Cardiac muscle cell (in vitro differentiated cells and primary cell): ENCODE results near the gene LCN10. TPM values are rescaled to one million over a fixed set of nuclear protein-coding genes. Genes with fewer than 3 reads are reported as not detected.

Experiments
- DNase-seq, 2 donors: peaks; one replicate each; pipeline versions ENCODE4 v3.0.0 to v3.0.0-alpha.2; 2010 to 2017; ENCODE audit warnings: low read depth in 1 of 2, low spot score in 1 of 2
- H3K27ac ChIP-seq: fragments of 200-600 bp; sonication (generic); 2 replicates; pipeline ENCODE4 v1.5.1; 2016
- H3K27me3 ChIP-seq: fragments of 200-600 bp; sonication (generic); 2 replicates; pipeline ENCODE4 v1.6.0; 2016; ENCODE audit warnings: control low read depth
- H3K36me3 ChIP-seq: fragments of 200-600 bp; sonication (generic); 2 replicates; pipeline ENCODE4 v1.5.1; 2016; ENCODE audit warnings: control low read depth
- H3K4me1 ChIP-seq: fragments of 200-600 bp; sonication (generic); 2 replicates; pipeline ENCODE4 v1.8.1; 2017; ENCODE audit warnings: low read depth, mild to moderate bottlenecking, mixed run types
- H3K4me3 ChIP-seq: fragments of 200-600 bp; sonication (generic); 2 replicates; pipeline ENCODE4 v1.5.1; 2016; ENCODE audit warnings: mild to moderate bottlenecking
- H3K9me3 ChIP-seq: fragments of 200-600 bp; sonication (generic); 2 replicates; pipeline ENCODE4 v1.5.1; 2017; ENCODE audit warnings: low read depth, mild to moderate bottlenecking, control low read depth
- CTCF ChIP-seq: IDR thresholded peaks from 2 replicates; pipeline ENCODE4 v1.5.1; 2012; ENCODE audit warnings: low read depth, mild to moderate bottlenecking, low read length
- polyA plus RNA-seq: library from polyadenylated mRNA; unstranded; fragments of >200 nt; fragmentation: Nextera tagmentation; extraction: Ambion mirVana; gene quantifications from 2 replicates; pipeline ENCODE4 v1.2.1, GENCODE V29; 2016
- total RNA-seq: library from RNA; depleted of rRNA; stranded (reverse); fragments of >200 nt; gene quantifications from 2 replicates; pipeline ENCODE4 v1.2.3, GENCODE V29; 2016

LCN10 gene
- total and polyA plus RNA-seq, 2 experiments from 2014 or later: 0.63 to 0.71 TPM

DNA sequence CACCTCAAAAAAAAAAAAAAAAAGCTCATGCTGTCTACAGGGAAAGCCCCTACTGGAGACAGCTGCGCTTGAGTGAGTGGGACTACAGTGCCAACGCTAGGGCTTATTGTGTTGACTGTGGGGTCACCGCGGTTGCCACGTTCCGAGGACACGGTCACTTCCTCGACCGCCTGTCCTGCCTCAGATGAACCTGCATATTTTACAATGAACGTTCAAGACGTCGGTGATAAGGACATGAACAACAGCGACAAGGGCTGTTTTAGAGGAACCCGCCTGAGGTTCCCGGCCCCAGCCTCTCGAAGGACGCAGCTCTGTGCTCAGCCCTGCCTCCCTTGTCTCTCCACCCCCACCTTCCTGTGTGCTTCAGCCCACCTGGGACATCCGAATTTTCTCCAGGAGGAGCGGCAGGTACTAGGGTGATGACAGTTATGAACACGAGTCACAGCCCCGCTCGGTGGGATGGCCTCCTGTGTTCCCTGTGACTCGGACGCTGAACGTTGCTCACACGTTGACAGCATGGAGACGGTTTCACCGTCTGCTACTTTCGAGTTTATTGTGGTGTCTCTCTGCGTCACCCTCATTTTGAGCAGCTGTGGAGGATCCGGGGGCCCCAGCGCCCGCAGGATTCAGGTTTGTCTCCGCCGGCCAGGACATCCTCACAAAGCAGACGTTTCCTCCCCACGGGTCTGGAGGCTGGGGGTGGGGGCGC is 41.6 kb downstream of the LCN10 start:
- H3K9me3 ChIP-seq: no peaks in the 10 kb centered on the region
- no peaks in the 10 kb centered on the region for H3K4me1 ChIP-seq
- peaks cover 10% of the 10 kb centered on the region for H3K27me3 ChIP-seq
- DNase-seq: no peak
- H3K36me3 ChIP-seq: no peaks in the 10 kb centered on the region
- no peak overlapping the region for H3K27ac ChIP-seq
- no peak for TF ChIP-seq CTCF
- H3K4me3 ChIP-seq: no peak overlapping the region

- no peak overlapping the region for H3K4me3 ChIP-seq
- no peak for TF ChIP-seq CTCF
- no peaks in the 10 kb centered on the region for H3K36me3 ChIP-seq
- no peaks in the 10 kb centered on the region for H3K4me1 ChIP-seq
- H3K27ac ChIP-seq: no peak overlapping the region
- DNase-seq: peak in 1 of 2 donors; percentile 47
- H3K9me3 ChIP-seq: no peaks in the 10 kb centered on the region
- H3K27me3 ChIP-seq: peaks cover 10% of the 10 kb centered on the region
Observed at GRCh38 chr9:136700304-136700703, 42.4 kb downstream of the LCN10 start.

- no peak overlapping the region for H3K27ac ChIP-seq
- H3K4me3 ChIP-seq: no peak overlapping the region
- H3K9me3 ChIP-seq: no peaks in the 10 kb centered on the region
- no peaks in the 10 kb centered on the region for H3K4me1 ChIP-seq
- no peak for DNase-seq
- H3K36me3 ChIP-seq: no peaks in the 10 kb centered on the region
- no peak for TF ChIP-seq CTCF
- H3K27me3 ChIP-seq: peaks cover 10% of the 10 kb centered on the region
Observed at GRCh38 chr9:136698635-136699246, 44.0 kb downstream of the LCN10 start.

DNA sequence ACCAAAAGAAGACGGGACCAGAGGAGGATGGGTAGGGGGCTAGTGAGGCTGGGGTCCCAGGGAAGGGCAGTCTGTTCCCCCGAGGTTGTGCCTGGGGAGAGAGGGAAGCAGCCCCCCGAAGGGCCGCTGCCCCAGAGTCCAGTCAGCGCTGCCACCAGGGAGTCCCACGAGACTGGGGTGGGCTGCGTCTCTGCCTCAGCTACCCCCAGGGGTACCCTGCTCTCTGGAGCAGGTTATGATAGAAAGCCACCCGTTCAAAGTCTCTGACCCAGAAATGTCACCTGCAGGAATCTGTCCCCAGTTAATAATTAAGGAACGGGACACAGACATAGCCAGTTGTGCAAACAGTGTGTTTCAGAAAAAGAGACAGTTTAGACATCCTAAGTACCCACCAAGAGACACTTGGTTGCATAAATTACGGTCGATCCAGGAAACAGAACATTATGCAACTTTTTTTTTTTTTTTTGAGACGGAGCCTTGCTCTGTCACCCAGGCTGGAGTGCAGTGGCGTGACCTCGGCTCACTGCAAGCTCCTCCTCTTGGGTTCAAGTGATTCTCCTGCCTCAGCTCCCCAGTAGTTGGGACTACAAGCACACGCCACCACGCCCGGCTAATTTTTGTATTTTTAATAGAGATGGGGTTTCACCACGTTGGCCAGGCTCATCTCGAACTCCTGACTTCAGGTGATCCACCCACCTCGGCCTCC is 44.8 kb downstream of the LCN10 start:
- Histone ChIP-seq H3K4me1 (no peaks in the 10 kb centered on the region), H3K27me3 (peaks cover 10% of the 10 kb centered on the region), H3K27ac (no peak overlapping the region), H3K4me3 (no peak overlapping the region), H3K9me3 (no peaks in the 10 kb centered on the region), H3K36me3 (no peaks in the 10 kb centered on the region)
- no peak for TF ChIP-seq CTCF
- DNase-seq: no peak

DNA sequence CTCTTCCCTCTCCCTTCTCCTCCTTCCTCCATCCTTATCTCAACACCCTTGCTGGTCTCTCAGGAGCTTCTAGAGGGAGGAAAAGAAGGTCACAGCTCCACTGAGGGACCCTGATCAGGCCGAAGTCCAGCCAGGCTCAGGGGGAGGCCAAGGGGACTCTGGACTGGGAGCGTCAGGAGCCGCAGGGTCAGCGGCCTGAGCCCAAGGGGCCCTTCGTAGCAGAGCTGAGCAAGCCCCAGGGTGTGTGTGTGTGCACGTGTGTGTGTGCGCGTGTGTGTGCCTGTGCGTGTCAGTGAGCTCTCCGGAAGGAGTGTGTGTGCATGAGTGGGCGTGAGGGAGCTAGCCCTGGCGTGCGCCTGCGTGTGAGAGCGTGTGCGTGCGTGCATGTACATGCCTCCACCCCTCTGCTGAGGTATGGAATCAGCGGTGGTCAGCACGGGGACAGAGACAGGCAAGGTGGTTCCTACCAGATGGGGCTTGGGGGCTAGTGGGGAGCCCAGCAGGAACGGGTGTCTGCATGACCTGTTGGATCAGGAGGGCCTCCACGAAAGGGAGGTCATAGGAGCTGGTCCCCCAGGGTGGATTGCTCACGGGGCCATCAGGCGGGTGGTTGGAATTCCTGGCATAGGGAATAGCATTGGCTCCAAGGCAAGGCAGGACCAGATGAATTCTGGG is 45.5 kb downstream of the LCN10 start:
- DNase-seq: no peak
- H3K4me1 ChIP-seq: no peaks in the 10 kb centered on the region

More for the DNA sequence above, 45.5 kb downstream of the LCN10 start:
- H3K36me3 ChIP-seq: no peaks in the 10 kb centered on the region
- peaks cover 10% of the 10 kb centered on the region for H3K27me3 ChIP-seq
- no peak for TF ChIP-seq CTCF
- no peak overlapping the region for H3K4me3 ChIP-seq
- H3K27ac ChIP-seq: no peak overlapping the region
- no peaks in the 10 kb centered on the region for H3K9me3 ChIP-seq
